Left renal cortex interstitium (tissue), 4 donors: ENCODE results near the gene RALGPS1. TPM values are rescaled to one million over a fixed set of nuclear protein-coding genes. Genes with fewer than 3 reads are reported as not detected.

Source experiments
- DNase-seq, 4 donors: peaks; one replicate each; pipeline ENCODE4 v3.0.0-alpha.2; 2013; ENCODE audit warnings: low read depth in 4 of 4, low spot score in 2 of 4, missing footprints in 1 of 4
- polyA plus RNA-seq, 4 donors: library from polyadenylated mRNA; unstranded; fragments of 120-200 nt; gene quantifications; one replicate each; pipeline ENCODE4 v1.2.1, GENCODE V29; 2013; ENCODE audit not compliant: insufficient read length in 4 of 4

RALGPS1 gene
- polyA plus RNA-seq, 4 donors = 18.8 to 30.8 (median 25.2) TPM

DNA sequence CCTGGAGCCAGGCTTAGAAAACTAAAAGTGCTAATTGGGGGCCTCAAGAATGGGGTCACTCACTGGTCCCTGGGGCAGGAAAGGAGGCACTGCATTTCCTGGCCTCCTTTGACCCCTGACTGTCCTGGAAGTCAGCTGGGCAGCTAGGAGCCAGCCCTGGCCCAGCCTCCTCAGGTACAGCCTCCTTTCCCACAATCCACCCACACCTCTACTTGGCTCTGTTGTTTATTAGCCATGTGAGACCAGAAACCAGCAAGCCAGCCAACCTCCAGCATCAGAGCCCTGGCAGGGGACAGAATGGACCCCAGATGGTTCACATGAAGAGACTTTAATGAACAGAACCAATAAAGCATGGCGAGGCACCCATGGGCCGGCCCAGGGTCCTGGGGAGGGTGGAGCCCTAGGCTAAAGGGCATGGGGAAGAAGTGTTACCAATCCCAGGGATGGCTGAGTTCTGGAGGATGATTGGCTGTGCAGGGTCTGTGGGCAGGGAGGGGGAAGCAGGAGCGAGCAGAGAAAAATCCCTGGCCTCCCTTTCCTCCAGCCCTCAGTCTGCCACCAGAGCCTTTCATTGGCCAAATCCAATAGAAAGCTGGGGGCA, 263.2 kb downstream of the RALGPS1 start:
- no peak for DNase-seq

DNA sequence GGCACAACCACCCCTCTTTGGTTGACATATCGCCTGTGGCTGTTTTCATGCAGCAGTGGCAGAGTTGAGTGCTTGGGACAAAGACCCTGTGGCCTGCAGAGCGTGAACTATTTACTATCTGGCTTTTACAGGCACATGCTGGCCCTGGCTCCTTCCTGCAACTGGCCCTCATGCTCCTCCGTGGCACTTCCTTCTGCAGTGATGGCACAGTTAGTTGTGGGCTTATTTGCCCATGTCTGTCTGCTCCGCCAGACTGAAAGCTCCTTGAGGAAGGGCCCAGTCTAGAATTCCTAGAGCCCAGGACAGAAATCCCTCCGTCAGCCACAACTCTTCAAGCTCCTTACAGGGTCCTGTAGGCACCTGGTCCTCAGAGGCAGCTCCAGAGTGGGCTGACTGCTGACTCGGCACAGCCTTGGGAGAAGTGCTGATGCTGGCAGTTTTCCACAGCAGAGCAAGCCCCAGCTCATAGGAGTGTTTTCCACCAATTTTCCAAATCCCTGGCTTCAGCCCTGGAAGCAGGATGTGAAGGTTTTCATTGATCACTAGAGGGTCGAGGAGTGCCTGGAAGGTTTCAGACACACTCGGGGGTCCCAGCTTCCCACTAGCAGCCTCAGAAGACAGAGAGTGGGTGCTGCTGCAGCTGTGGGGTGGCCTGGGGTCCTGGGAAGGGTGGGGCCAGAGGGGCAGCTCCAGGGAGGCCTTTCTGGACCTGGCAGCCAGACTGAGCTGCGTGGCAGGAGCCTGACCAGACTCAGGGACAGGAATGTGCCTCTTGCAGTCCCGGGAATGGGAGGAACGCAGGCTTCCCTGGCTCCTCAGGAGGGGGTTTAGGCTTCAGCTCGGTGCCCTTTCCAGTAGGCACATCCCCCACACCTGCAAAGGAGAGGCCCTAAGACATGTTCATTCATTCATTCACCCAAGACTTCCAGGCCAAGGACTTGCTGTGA, 264.4 kb downstream of the RALGPS1 start:
- DNase-seq = no peak

DNA sequence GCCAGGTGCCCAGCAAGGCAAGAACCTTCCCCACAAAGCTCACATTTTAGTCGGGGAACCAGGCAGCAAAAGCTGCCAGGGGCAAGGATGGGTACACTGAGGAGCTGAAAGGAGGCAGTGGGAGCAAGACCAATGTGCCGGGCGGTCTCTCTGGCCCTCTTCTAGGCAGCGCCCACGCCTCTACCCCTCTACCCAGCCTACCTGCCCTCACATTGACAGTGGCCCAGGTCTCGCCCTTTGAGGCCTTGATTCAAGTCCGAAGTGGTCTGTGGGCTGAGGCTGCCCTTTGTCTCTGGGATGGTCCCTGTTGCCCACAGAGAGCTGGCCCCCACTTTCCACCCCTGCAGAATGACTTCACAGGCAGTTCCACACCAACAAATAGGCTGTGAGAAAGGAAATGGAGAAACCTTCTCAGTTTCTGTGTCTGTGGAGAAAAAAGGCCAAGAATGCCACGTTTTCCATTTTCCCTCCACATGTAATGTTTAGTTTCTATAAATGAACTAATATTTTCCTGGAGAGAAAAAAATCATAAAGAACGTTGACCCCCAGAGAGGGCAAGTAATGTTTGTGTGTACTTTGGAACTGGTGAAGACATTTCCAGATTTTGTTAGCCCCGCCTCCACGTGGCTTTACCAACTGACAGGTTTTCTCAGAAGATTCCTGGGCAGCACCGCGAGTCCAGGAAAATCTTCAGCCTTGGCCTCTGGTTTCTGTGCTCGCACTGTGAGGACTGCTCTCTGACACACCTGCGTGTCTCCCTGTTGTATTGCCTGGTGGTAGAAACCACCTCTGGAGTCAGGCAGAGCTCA, 265.3 kb downstream of the RALGPS1 start:
- DNase-seq = no peak

DNA sequence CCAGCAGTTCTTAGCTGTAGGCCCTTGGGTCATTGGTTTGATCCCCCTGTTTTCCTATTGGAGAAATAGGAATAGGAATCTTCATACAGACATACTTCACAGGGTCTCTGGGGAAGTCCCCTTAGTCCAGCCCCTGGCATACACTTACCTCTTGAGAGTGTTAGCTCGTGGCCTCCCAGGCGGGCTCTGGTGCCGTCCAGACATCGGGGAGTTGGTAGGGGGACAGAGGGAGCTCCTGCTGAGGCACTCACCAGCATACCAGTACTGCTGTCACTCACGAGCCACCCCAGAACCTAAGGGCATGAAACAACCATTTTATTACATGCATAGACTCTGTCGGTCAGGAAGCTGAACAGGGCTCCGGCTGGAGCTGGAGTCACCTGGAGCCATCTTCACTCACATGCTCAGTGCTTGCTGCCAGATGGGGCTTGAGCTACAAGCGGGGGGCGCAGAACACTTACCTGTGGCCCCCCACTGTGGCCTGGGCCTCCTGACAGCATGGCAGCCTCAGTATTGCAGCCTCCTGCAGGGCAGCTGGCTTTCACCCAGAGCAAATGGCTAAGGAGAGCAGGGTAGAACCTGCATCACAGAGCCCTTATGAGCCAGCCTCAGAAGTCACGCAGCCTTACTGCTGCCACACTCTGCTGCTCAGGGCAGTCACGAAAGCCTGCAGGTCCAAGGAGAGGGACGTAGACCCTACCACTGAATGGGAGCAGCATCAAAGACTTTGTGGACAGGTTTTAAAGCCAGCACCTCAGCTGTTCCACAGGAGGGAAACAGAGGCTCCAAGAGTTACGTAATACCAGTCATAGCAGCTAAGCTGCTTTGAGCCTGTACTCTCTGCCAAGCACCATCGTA, 266.1 kb downstream of the RALGPS1 start:
- DNase-seq = no peak

DNA sequence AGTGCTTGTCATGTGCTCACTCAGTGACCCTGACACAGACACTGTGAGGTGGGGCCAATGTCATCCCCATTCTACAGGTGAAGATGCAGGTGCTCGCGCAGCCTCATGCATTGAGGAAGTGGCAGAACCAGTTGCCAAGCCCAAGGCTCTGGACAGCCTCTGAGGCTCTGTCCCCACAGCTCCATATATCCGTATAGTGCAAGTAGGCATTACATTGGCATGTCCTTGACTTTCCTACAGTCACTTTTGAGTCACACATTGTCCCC, 266.7 kb downstream of the RALGPS1 start:
- DNase-seq = no peak

DNA sequence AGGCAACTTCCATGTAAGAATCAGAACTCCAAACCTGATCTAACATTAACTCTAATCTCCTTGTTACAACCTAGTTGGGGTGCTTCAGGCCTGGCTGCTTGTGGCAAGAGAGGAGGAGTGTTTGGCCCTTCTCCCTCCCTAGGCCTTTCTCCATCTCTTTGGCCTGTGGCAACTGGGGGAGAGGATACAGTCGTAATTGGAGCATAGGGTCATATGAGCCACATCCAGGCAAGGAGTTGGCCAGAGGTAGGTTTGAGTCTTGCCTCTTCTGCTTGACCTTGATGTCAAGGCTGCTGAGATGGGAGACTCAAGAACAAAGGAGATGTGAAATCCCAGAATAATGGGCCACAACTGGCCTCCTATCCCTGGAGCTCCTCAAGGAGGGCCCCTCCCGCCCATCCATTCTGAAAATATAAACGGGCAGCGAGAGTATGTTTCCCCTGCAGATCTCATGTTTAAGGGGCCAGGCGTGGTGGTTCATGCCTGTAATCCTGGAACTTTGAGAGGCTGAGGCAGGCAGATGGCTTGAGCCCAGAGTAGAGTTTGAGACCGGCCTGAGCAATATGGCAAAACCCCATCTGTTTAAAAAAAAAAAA, 267.1 kb downstream of the RALGPS1 start:
- DNase-seq = no peak

DNA sequence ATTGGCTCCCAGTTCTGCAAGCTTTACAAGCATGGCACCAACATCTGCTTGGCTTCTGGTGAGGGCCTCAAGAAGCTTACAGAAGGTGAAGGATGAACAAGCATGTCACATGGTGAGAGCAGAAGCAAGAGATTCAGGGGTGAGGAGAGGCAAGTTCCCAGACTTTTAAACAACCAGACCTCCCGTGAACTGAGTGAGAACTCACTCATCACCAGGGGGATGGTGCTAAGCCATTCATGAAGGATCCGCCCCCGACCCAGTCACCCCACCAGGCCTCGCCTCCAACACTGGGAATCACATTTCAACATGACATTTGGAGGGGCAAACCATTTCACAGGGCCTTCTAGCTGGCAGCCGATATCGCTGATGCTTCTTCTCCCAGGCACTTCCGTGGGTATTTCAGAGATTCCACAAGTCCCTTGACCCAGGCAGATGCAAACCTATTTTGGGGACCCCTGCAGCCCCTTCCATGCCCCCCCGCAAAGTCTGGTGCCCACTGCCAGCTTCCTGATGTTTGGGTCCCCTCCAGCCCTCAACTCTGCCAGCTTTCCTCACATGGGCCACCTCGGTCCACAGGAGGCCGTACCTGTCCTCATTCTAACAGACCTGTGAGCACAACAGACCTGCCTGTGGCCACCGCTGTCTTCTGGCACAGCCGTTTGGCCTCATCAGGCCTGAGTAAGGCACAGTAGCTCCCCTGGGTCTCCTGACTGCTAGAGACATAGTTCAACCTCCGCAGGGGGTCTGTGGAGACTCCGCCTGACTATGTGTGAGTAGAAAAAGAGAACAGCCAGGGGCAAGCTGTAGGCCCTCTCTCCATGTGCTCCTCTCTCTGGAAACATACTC, 268.5 kb downstream of the RALGPS1 start:
- no peak for DNase-seq

DNA sequence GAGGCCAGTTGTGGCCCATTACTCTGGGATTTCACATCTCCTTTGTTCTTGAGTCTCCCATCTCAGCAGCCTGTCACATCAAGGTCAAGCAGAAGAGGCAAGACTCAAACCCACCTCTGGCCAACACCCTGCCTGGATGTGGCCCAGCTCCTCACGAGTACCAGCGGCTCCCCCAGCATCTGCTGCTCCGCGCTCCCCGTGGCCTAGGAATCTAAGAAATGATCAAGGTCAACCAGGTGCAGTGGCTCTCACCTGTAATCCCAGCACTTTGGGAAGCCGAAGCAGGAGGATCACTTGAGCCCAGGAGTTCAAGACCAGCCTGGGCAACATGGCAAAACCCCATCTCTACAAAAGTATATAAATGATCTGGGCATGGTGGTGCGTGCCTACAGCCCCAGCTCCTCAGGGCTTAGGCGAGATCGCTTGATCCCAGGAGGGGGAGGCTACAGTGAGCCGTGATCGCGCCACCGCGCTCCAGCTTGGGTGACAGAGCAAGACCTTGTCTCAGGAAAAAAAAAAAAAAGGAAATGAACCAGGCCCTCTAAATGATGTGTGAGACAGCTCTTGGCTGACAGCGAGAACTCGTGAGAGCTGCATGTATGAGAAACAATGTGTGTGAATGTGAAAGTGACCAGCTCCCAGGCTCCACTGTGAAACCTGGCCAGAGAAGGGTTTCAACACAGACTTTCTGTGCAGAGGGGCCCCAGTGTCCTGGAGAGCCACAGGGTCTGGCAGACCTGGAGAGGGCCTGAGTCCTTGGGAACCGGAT, 269.4 kb downstream of the RALGPS1 start:
- DNase-seq = no peak

DNA sequence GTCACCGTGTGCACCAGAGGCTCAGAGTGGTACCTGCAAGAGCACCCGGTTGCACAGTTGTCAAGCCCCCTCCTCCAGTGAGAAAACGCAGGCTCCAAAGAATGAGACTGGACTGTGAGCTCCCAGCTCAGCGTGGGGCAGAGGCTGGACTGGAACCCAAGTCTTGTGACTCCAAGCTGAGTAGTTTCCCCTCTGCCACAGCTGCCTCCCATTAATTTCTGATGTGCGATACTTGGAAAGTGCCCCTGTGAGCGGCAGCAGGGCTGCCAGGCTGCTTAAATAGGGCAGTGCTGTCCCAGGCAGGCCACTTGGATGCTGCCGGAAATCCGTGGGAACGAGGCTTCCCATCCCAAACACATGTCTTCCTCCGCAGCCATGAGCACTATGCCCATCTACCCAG, 270.1 kb downstream of the RALGPS1 start:
- no peak for DNase-seq

DNA sequence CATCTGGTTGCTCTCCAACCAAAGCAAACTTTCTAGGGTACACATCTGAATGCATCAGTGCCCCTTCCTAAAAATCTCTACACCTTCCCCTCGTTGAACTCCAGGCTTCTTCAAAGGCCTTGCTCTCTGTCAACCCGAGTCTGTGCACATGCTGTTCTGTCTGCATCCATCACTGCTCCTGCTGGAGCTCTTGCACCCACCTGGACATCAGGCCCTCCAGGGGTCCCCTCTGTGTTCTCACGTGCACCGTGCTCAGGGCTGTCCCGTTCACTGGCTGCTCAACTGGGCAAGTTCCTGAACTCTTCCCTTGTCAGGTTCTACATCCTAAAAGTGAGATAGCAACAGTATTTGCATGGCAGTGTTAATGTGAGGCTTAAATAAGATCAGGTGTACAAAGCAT, 270.6 kb downstream of the RALGPS1 start:
- no peak for DNase-seq

DNA sequence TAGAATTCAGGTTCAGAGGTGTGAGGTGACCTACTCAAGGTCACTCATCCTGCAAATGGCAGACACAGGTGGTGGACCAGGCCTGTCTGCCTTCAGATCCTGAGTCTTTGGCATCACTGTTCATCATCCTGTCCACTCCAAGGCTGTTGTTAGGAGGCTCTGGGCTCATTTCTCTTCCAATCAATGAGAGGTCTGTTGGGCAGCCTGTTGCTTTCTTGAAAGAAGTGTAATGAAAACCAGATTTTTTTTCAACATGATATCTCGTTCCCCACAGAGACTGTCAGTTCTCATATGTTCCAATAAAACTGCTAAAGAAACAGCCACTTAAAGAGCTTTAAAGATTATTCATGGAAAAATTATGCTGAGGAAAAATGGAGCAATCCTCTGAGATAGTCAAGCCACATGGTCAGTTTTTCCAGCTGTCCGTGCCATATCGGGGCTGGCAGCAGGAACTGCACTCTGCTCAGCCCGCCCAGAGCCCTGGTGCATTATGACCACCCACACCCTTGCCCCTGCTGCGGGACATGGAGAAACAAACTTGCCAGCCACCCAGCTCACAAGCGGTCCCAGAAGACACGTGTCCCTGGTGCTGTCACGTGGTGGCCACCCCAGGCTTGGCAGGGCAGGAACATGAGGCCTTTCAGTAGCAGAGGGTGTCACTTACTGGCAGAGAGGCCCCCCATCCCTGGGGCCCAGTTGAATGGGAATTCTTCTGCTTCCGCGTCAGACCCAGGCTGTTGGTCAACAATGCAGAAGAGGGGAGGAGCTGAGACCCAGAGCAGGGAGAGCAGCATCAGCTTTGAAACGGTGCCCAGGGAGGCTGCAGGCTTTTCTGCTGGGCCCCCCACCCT, 271.6 kb downstream of the RALGPS1 start:
- DNase-seq = peak in 1 of 4 donors; percentile 44

DNA sequence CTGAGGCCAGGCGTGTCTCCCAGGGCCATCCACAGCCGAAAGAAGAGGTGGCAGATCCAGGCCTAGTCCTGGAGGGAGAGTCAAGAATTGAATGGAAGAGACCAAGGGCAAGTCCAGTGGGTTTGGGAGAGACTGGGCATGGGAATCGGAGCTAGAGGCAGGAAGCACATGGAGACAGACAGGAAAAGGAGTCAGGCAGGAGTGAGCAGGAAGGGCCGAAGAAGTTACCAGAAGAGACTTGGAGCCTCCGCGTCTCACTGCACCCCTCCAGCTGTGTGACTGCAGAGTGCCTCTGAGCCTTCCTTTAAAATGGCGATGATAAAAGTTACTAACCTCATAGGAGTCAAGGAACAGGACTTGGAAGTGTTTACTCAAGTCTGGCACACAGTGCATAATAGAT, 272.2 kb downstream of the RALGPS1 start:
- no peak for DNase-seq

DNA sequence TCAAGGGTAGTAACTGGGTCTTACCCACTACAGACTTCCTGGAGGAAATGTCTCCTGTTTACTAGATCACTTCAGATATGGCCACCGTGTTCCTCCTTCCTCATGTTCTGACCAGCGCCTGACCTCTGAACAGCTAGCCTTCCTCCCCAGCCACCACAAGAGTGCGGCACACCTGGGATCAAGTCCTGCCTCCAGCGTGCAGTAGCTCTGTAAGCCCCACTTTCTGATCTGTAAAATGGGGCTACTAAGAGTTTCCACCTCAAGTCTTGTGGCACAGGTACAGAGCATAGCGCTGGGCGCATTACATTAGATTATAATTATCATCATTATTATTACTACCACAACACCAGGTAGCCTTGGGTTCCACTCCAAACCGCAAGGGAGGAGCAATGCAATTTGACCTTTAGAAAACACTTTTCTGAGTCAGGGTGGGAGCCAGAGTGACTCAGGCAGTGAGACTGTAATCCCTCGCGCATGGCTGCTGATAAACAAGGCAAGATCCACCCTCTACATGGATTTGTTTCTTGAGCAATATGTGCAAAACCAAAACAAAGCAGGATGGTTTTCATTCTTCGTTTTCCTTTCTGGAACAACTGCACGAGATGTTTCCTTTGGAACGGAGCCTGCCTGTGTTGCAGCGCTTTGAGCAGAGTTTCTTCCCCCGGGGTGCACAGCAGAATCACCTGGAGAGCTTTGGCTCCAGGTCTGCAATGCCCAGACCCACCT, 272.8 kb downstream of the RALGPS1 start:
- no peak for DNase-seq

DNA sequence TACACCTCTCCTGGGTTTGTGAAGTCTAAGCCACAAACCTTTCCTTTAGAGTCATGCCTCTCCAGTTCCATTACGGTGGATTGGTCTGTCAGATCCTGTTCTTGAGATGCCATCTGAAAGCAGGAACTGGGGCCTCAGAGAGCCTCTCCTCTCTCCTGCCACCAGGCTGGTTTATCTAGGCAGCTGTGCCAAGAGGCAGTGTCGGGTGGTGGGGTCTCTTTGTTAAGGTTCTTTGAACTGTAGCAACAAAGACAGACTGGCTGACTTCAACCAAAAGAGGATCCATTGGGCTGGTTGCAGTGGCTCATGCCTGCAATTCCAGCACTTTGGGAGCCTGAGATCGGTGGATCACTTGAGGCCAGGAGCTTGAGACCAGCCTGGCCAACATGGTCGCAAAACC, 273.8 kb downstream of the RALGPS1 start:
- no peak for DNase-seq

DNA sequence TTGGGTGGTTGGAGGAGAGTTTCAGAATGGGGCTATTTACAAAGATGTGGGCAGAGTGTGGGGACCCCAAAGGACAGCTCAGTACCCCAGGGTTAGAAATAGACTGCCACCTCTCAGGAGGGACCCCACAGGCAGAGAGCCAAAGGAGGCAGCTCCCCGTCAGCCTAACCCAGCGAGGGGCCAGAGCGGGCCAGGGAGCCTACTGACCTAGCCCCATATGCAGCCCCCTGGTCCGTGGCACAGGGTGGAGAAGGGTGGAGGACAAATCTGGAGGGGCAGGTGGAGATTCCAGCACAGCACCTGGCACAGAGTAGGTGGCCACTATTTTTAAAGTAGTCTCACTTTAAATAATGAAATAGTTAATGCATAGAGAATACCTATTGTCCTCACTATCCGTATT, 275.0 kb downstream of the RALGPS1 start:
- DNase-seq = no peak

DNA sequence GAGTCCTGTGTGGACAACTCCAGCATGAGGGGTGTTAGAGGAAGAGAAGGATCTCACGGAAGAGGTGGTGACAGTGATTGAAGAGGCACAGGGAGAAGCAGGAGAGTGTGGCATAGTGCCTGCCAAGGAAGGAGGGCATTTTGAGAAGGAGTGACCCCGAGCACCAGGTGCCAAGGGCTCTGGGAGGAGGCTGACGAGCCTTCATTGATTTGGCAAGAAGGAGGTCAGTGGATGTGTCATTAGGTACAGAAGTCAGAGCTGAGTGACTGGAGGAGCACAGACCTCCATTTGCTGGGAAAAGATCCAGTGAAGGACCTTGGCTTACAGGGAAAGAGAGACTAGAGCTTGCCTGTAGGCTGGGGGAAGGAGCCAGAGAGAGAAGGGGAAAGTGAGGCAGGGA, 278.2 kb downstream of the RALGPS1 start:
- DNase-seq = no peak

DNA sequence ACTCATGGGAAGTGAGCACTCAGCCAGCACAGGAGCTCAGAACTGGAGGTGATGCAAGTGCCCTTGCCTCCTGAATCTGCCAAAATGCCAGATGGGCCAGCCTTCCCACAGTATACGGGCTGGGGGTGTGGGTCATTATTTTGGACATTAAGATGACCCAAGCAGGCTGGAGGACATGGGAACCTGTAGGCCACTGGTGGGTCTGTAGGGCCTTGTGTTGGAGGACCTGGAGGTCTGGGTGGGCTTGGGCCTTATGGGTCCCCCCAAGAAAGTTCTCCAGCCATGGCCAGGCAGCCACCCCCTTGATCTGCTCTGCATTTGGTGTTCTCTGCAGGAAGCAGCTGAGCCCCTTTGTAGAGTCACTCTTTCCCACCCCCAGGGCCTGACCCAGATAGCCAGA, 278.9 kb downstream of the RALGPS1 start:
- DNase-seq = no peak
